Ishikawa (cell line): ENCODE measurements around the gene PKMYT1.
A peak's percentile ranks its signal among the peaks of the same experiment; 100 is the strongest.

ENCODE experiments used
- CEBPB ChIP-seq: IDR thresholded peaks from 2 replicates; pipeline ENCODE4 v1.6.1; 2012
- CREB1 ChIP-seq: IDR thresholded peaks from 2 replicates; pipeline ENCODE4 v1.6.1; 2012; ENCODE audit warnings: low read depth
- EGR1 ChIP-seq: IDR thresholded peaks from 2 replicates; pipeline ENCODE4 v1.6.1; 2012
- EP300 ChIP-seq: IDR thresholded peaks from 2 replicates; pipeline ENCODE4 v1.6.1; 2012; ENCODE audit warnings: borderline replicate concordance
- FOXM1 ChIP-seq: IDR thresholded peaks from 2 replicates; pipeline ENCODE4 v1.6.1; 2012; ENCODE audit warnings: low read depth, borderline replicate concordance
- NFIC ChIP-seq: IDR thresholded peaks from 2 replicates; pipeline ENCODE4 v1.6.1; 2012
- RAD21 ChIP-seq: IDR thresholded peaks from 2 replicates; pipeline ENCODE4 v1.6.1; 2012; ENCODE audit warnings: low read depth
- REST ChIP-seq: IDR thresholded peaks from 2 replicates; pipeline ENCODE4 v1.6.1; 2012; ENCODE audit warnings: low read depth, mild to moderate bottlenecking
- TAF1 ChIP-seq: IDR thresholded peaks from 2 replicates; pipeline ENCODE4 v1.6.1; 2012; ENCODE audit warnings: low read depth, mild to moderate bottlenecking
- TCF12 ChIP-seq: IDR thresholded peaks from 2 replicates; pipeline ENCODE4 v1.6.1; 2012; ENCODE audit warnings: low read depth
- TEAD4 ChIP-seq: IDR thresholded peaks from 2 replicates; pipeline ENCODE4 v1.6.1; 2012
- YY1 ChIP-seq: IDR thresholded peaks from 2 replicates; pipeline ENCODE4 v1.6.1; 2012; ENCODE audit warnings: low read depth
- ZBTB7A ChIP-seq: IDR thresholded peaks from 2 replicates; pipeline ENCODE4 v1.6.1; 2012; ENCODE audit warnings: low read depth
- TF ChIP-seq, protein P1 (sequence below): IDR thresholded peaks from 2 replicates; pipeline ENCODE4 v1.6.1; 2012
- TF ChIP-seq, protein P2 (sequence below): IDR thresholded peaks from 2 replicates; pipeline ENCODE4 v1.6.1; 2012

PKMYT1 gene

DNA sequence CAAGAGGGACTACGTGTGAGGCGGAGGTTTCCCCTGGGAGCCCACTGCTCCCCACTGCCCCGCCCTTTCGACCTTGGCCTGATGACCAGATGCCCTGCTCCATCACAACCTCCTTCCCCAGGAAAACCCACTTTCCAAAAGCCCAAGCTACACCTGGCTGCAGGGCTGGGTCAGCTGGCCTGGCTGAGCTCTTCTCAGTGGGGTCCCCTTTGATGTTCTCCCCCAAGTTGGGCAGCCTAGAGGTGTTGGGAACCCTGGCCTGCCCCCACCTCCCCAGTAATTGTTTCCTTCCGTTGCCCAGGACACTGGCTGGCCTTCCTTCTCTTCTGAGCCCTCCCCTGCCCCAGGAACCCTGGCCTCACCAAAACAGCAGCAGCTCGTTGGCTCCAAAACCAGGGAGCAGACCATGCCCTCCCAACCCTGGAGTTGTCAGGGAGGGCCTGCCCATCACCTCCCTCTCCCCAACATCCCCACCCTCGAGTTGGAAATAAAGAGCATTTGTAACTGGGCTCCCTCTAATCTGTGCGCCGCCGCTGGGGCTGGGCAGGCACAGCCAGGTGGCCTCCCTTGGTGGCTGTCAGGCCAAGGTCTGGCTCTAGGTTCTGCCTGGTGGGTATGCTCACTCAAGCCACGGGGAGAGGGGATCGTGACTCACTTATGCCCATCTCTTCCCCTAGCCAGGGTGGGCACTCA, 33.9 kb upstream of the PKMYT1 start:
- TF ChIP-seq CREB1 (no peak), CEBPB (no peak), REST (no peak), NFIC (no peak), TCF12 (no peak), FOXM1 (no peak), RAD21 (no peak), TEAD4 (no peak), TAF1 (no peak), EGR1 (no peak), YY1 (no peak)
- TF ChIP-seq, protein P1, sequence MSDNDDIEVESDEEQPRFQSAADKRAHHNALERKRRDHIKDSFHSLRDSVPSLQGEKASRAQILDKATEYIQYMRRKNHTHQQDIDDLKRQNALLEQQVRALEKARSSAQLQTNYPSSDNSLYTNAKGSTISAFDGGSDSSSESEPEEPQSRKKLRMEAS = no peak

DNA sequence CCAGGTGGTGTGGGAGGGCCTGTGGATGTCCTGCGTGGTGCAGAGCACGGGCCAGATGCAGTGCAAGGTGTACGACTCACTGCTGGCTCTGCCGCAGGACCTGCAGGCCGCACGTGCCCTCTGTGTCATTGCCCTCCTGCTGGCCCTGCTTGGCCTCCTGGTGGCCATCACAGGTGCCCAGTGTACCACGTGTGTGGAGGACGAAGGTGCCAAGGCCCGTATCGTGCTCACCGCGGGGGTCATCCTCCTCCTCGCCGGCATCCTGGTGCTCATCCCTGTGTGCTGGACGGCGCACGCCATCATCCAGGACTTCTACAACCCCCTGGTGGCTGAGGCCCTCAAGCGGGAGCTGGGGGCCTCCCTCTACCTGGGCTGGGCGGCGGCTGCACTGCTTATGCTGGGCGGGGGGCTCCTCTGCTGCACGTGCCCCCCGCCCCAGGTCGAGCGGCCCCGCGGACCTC, 33.3 kb upstream of the PKMYT1 start:
- TF ChIP-seq, protein P2, sequence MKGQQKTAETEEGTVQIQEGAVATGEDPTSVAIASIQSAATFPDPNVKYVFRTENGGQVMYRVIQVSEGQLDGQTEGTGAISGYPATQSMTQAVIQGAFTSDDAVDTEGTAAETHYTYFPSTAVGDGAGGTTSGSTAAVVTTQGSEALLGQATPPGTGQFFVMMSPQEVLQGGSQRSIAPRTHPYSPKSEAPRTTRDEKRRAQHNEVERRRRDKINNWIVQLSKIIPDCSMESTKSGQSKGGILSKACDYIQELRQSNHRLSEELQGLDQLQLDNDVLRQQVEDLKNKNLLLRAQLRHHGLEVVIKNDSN = peak; percentile 62
- TF ChIP-seq EGR1 = no peak
- TF ChIP-seq TCF12 = no peak
- TF ChIP-seq CEBPB = no peak
- no peak for TF ChIP-seq NFIC
- no peak for TF ChIP-seq CREB1
- TF ChIP-seq RAD21 = no peak
- TF ChIP-seq, protein P1 = peak; percentile 80
- TF ChIP-seq ZBTB7A = no peak; the same call in 1 of the 2 replicates
- TF ChIP-seq FOXM1 = no peak

GRCh38 chr16:3012828-3013420, 32.7 kb upstream of the PKMYT1 start, which contains the start of gene CLDN9:
Gene CLDN9 (plus strand): TSS chr16:3012923. CDS start chr16:3013363, 440 bp downstream.
- TF ChIP-seq, protein P1 = no peak
- TF ChIP-seq TCF12 (0 out of 2 replicates have a peak, but pooled peaks have one; percentile 32), TEAD4 (peak; percentile 13; the same call in 1 of the 2 replicates), CREB1 (no peak), RAD21 (peak; percentile 4; the same call in 1 of the 2 replicates), TAF1 (no peak; the same call in 1 of the 2 replicates)

- TF ChIP-seq, protein P1 = no peak
- TF ChIP-seq CEBPB (no peak), RAD21 (peak; percentile 7; the same call in 1 of the 2 replicates), NFIC (no peak; the same call in 1 of the 2 replicates), FOXM1 (no peak), EGR1 (no peak), REST (no peak), EP300 (0 out of 2 replicates have a peak, but pooled peaks have one; percentile 24), TEAD4 (0 out of 2 replicates have a peak, but pooled peaks have one; percentile 34), TCF12 (no peak), YY1 (no peak), ZBTB7A (no peak), TAF1 (no peak)
- TF ChIP-seq, protein P2 = no peak
Measured at GRCh38 chr16:3012246-3012645, 32.0 kb upstream of the PKMYT1 start.

DNA sequence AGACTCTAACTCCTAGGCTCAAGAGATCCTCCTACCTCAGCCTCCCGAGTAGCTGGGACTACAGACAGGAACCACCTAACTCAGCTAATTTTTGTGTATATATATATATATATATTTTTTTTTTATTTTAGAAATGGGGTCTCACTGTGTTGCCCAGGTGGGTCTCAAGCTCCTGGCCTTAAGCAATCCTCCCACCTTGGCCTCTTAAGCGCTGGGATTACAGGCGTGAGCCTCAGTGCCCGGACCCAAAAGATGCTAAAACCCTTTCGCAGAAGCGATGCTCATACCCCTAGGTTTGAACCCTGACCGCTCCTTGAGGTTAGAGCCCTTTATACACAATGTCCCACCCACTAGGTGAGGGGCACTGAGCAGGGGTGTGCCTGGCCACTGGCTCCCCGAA, 30.3 kb upstream of the PKMYT1 start:
- TF ChIP-seq TAF1 (no peak), TCF12 (no peak), CREB1 (no peak), ZBTB7A (no peak), EP300 (no peak), TEAD4 (no peak), REST (no peak), NFIC (no peak), FOXM1 (no peak), CEBPB (no peak), RAD21 (no peak), EGR1 (no peak), YY1 (no peak)
- TF ChIP-seq, protein P1 = no peak
- TF ChIP-seq, protein P2 = no peak
